Posterior vena cava (tissue), 2 donors: ENCODE measurements around the gene HSD17B10. TPM values are rescaled to one million over a fixed set of nuclear protein-coding genes. Genes with fewer than 3 reads are reported as not detected.
A peak's percentile ranks its signal among the peaks of the same experiment; 100 is the strongest.
"Not testable (repeated sequence)": the region's sequence is repeated elsewhere in the genome, so short reads cannot be mapped to it uniquely, and the experiment has no call there.

ENCODE experiments used
- DNase-seq: peaks from one replicate; pipeline ENCODE4 v3.0.0-alpha.2; 2020; ENCODE audit warnings: low spot score
- intact Hi-C, 2 donors: fragments of 100-400 bp; cut with DNase I; formaldehyde crosslinking; loops; one replicate each; pipeline versions ENCODE4 v1.14.1 to v1.14.2; 2022 to 2023
- long read RNA-seq, 2 donors: library from polyadenylated mRNA; unstranded; transcript quantifications; one replicate each; pipeline ENCODE4 v2.0.0, GENCODE V29; 2020 to 2021
- total RNA-seq, 2 donors: library from RNA; stranded (reverse); fragmentation: NEBNext Ultra II Directional; extraction: Animal tissue kit (Norgen Biotek cat#: 25700); gene quantifications; one replicate each; pipeline ENCODE4 v1.2.1, GENCODE V29; 2021
- donor health status: DM: yes; HTN: yes; CAD: no.
- donor health status: DM: yes; HTN: yes; CAD: no.

The HSD17B10 gene
- total RNA-seq = 10 to 100 TPM; 67.7 to 72.7 TPM
- long read RNA-seq, donor 1, transcript HSD17B10-201 (6 exons, 960 nt) = major isoform, 5 of 8 reads
- long read RNA-seq, donor 1, partial matches to known transcripts = 3 of 8 reads
- long read RNA-seq, donor 1, other reads (novel, unspliced or antisense) = 0 of 8 reads
- long read RNA-seq, donor 2, transcript HSD17B10-201 (6 exons, 960 nt) = major isoform, 26 of 31 reads
- long read RNA-seq, donor 2, partial matches to known transcripts = 4 of 31 reads
- long read RNA-seq, donor 2, other reads (novel, unspliced or antisense) = 0 of 31 reads

DNA sequence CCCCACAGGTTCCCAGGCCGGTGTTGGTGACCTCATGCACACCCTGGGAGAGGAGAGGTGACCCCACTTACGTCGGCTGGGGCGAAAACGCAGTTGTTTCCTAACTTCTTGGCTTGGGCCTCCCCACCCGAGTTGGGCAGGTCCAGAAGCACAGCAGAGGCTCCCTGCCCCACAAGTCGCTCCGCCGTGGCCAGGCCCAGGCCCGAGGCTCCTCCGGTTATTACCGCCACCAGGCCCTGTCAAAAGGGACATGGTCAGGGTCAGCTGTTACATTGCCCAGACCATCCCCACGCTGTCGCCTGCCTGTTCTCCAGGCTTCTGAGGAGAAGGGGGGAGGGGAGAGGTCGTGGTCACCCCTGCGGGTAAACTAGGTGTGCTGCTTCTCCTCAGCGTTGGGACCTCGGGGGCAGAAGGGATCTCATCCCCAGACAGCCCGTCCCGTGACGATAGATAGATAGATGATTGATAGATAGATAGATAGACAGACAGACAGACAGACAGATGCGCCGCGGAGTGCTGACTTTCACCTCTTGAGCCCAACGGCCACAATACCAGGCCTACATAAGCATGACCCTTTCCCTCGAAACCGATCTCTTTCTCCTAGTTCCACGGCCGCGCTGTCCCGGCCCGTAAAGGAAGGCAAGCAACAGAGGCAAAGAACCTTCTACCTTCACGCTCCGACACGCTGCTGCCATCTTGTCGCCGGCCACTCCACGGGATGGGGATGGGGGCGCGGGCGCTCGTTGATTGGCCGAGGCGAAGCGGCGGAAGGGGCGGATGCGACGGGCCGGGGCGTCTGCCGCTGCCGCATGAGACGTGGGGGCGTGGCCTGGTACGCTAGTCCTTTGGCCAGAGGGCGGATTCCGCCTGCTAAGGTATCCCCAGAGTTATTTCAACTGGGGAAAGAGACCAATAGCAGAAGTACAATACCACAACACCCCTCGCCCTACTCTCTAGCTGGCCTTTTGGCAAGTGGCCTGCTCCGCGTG, at the start of gene HSD17B10:
TSS of gene HSD17B10 (minus strand) at position 720 of the 989 bp plus-strand sequence. CDS start at position 695, 25 bp downstream.
- intact Hi-C loops = loop anchor here in 1 of 2 donors (10.0 kb wide), 1 partner anchor 119 kb away; no protein-coding TSS in a partner anchor
- DNase-seq = peak; percentile 97

DNA sequence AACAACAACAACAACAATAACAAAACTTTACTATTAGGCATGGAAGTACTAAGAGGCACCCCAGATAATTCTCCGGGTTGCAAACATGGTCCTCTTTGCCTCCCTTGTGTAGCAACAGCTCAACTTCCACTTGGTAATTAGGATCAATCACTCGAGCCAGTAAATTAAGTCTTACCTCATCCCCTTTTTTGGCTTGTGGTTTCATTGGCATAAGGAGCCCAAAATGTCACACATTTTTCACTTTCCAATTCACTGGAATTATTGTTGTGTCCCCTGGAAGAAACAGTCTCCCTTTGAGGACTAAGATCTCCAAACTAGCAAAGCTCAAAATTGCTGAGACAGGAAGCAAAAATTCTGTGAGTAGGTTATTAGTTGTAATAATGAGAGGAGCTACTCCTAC, 49.2 kb upstream of the HSD17B10 start:
- intact Hi-C loops = loop anchor here in 1 of 2 donors (10.0 kb wide), 1 partner anchor 169 kb away; no protein-coding TSS in a partner anchor
- DNase-seq = no peak

DNA sequence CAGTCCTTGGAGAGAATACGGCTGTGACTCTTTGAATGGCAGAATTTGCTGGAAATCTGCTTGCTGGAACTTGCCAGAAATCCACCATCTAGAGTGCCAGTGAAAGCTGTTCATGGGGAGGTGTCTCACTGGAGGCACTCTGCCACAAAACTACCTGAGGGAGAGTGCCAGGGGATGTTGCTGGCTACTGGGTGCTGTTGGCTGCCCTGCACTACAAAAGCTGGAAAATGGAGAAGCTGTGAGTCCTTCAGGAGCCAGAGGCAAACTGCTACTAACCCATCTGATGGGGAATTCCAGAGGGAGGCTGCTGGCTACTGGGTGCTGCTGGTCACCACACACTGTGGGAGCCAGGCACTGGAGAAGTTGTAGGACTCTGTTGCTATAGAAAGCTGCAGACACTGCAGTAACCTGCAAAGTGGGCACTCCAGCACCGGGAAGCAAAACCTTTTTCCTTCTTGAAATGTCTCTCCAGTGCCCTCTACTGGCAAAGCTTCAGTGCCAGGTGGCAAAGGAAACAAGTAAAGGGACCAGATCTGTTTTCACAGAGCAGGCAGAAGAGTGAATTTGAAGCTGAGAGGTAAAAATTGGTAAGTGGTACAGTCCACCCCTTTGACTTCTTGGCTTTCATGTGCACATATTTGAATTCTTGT, 47.8 kb upstream of the HSD17B10 start:
- DNase-seq = no peak
- intact Hi-C loops = loop anchor here in 1 of 2 donors (10.0 kb wide), 1 partner anchor 167 kb away; no protein-coding TSS in a partner anchor

DNA sequence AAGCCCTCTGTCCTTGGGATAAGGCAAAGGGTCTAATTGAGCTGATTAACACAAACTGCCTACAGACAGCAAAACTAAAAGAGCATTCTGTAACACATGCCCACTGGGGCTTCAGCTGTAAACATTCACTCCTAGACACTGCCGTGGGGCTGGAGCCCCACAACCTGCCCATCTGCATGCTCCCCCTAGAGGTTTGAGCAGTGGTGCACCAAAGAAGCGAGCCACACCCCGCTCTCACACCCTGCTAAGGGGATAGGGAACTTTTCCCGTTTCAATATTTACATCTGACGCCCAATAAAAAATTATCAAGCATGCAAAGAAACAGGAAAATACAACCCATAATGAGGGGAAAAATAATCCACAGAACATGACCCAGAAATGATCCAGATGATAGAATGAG, 46.9 kb upstream of the HSD17B10 start:
- DNase-seq = no peak
- intact Hi-C loops = loop anchor here in 1 of 2 donors (10.0 kb wide), 1 partner anchor 166 kb away; no protein-coding TSS in a partner anchor

DNA sequence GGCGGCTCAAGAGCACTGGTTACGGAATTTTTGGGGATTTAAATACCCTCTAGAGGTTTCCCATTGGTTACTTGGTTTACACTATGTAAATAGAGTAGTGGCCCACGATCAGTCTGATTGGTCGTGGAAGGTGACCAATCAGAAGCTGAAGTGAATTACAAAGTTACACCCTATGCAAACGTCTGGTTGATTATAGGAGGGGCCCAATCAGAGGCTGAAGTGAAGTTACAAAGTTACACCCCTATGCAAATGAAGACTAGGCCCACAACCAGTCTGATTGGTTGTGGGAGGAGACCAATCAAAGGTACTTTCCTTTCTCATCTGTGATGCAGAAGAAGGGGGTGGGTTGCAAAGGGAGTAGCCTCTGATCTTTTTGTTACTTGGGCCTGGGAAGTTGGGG, 45.1 kb upstream of the HSD17B10 start:
- intact Hi-C loops = no loop called here
- DNase-seq = no peak

DNA sequence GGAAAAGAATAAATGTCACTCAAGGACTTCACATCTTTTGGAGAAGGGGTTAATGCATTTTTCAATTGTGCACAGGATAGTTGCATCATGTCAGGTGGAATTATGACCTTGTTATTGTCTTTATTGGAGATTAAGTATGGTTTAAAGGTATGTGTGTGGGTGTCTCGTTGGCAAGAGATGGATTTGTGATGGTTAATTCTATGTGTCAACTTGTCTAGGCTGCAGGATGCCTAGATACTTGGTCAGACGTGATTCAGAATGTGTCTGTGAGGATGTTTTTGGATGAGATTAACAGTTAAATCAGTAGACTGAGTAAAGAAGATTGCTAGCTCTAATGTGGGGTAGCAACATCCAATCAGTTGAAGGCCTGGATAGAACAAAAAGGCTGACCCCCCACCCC, 42.2 kb upstream of the HSD17B10 start:
- intact Hi-C loops = no loop called here

DNA sequence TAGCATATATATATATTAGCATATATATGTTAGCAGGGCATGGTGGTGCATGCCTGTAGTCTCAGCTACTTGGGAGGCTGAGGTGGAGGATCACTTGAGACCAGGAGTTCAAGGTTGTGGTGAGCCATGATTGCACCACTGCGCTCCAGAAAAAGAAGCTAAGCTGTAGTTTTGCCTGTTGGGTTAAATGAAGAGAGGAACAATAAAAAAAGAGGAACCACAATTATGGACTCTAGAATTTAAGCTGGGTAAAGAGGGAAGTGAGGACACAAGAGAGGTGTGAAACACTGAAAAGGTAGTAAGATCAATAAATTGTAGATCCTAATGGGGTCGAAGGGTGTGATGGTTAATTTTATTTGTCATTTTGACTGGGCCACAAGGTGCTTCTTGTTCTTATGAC, 40.5 kb upstream of the HSD17B10 start:
- intact Hi-C loops = no loop called here
- DNase-seq = no peak

More for the DNA sequence above, 42.2 kb upstream of the HSD17B10 start:
- no peak for DNase-seq

DNA sequence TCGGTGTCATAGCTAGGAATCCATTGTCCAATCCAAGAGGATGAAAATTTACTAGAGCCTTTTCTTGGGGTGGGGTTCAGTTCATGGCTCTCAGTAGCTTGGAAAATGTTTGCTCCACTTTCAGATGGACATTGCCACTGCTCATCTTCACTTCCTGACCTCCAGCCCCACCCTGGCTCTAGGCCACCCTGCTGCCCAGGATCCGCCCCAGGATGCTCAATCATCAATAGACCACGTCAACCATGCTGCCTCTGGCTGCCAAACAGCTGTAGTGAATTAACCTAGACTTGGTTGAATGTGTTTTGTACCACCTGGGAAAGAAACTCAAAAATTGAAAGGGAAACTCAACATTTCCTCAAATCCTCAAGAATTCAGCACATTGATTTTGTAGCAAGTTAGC, 37.2 kb upstream of the HSD17B10 start:
- no peak for DNase-seq
- intact Hi-C loops = no loop called here

DNA sequence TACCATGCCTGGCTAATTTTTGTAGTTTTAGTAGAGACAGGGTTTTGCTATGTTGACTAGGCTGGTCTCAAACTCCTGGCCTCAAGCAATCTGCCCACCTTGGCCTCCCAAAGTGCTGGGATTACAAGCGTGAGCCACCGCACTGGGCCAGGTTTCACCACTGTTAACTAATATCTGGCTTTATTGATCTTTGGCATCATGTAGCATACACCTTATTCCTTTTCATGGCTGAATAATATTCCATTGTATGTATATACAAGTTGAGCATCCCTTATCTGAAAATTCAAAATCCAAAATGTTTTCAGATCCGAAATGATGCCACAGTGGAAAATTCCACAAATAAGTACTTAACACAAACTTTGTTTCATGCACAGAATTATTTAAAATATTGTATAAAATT, 34.5 kb upstream of the HSD17B10 start:
- intact Hi-C loops, DNase-seq: not testable (repeated sequence)

DNA sequence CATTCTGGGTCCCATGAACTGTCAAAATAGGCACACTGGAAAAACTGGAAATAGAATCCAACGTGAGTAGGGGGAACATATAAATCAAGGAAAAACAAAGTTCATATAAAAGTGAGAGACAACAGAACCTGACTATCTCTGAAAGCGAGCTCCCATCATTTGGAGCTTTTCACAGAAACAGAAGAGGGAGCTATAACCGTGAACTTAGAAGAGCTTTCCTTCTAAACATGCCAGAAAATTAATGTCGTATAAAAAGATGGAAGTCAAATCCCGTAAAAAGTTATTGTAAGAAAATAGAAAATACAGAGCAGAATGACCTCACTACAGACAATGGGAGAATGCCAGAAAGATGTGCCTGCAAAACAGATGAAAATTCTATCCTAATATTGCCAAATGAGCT, 23.9 kb upstream of the HSD17B10 start:
- intact Hi-C loops = no loop called here
- no peak for DNase-seq

DNA sequence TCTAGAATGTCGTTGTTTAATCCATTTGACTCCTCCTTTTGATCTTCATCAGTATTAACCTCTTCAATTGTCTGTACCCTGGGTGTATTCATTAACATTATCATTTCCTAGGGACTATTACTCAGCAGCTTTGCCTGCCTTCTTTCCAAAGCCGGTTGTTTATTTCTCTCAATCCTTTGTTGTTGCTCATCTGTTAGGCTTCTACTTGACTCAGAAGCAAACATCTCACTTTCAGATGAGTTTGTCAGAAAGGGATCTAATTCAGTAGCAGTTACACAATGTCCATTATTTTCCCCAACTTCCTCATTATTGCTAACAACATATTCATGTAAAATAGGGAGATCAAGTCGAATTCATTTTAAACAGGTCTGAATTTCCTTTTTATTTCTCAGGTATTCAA, 22.1 kb upstream of the HSD17B10 start:
- no peak for DNase-seq
- intact Hi-C loops = no loop called here

DNA sequence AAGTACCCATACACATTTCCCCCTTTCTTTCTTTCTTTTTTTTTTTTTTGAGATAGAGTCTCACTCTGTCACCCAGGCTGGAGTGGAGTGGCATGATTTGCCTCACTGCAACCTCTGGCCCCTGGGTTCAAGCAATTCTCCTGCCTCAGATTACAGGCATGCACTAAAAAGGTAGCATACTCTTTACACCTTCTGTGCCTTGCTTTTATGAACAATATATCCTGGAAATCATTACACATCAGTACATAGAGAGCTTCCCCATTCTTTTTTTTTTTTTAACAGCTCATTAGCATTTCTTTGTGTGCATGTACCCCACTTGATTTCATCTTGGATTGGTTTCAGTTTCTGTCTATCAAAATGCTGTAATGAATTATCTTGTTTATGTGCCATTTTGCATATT, 18.6 kb upstream of the HSD17B10 start:
- no peak for DNase-seq
- intact Hi-C loops = no loop called here

DNA sequence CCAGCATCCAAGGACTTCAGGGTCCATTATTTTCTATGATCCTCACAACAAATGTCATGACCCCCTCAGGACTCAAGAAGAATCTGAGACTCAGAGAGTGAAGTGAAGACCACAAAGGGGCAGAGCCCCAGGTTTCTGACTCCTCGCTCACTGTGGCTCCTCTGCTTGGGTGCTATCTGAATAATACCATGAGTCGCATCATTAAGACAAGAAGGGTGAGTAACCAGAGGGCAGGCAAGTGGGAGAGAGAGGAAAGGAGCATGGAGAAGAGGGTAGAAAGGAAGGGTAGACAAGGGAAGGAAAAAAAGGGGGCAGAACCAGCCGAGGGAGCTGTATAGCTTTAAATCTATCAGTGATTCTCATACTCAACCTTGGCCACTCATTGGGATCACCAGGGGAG, 15.5 kb upstream of the HSD17B10 start:
- DNase-seq = no peak
- intact Hi-C loops = no loop called here

DNA sequence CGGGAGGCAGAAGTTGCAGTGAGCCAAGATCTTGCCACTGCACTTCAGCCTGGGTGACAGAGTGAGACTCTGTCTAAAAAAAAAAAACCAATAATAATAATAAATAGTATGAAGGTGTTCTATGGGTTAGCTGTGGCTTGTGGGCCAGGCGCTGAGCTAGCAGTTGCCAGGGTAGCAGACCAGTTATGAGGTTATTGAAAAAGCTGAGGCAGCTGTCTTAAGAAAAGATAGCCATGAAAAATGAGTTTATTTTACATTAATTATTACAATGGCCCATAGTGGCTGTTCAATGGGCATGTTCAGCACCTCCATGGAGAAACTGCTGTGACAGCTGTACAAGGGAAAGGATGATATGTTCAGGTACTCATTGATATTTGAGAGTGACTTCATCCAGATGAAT, 13.3 kb upstream of the HSD17B10 start:
- intact Hi-C loops = no loop called here
- DNase-seq = no peak

DNA sequence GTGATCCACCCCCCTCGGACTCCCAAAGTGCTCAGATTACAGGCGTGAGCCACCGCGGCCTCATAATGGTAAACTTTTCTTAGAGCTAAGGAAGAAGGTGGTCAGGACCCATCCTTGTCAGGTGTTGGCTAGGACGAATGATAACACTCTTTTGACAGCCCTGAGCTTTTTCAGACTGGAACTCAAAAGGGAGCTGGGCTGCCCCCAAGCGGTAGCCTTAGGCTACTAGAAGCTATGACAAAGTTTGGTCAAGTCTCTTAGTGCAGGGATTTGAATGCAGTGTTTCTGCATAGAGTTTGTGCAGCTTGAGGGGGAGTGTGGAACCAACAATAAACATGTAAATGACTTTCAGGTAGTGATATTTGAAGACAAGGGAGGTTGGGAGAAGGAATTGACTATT, 11.8 kb upstream of the HSD17B10 start:
- no peak for DNase-seq
- intact Hi-C loops = no loop called here

DNA sequence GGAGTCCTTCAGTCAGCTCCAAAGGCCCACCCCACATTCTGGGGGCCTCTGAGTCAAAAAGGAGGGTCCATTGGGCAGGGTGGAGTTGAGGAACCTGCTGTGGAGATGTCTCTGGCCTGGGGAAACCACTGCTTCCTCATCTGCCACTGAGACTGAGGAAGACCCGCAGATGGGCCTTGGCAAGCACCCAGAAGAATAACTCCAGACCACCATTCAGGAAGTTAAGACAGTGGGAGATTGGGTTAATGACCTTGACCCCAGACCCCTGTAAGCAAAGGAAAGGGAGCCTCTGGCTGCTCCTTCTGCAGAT, 8.1 kb upstream of the HSD17B10 start:
- no peak for DNase-seq
- intact Hi-C loops = no loop called here

DNA sequence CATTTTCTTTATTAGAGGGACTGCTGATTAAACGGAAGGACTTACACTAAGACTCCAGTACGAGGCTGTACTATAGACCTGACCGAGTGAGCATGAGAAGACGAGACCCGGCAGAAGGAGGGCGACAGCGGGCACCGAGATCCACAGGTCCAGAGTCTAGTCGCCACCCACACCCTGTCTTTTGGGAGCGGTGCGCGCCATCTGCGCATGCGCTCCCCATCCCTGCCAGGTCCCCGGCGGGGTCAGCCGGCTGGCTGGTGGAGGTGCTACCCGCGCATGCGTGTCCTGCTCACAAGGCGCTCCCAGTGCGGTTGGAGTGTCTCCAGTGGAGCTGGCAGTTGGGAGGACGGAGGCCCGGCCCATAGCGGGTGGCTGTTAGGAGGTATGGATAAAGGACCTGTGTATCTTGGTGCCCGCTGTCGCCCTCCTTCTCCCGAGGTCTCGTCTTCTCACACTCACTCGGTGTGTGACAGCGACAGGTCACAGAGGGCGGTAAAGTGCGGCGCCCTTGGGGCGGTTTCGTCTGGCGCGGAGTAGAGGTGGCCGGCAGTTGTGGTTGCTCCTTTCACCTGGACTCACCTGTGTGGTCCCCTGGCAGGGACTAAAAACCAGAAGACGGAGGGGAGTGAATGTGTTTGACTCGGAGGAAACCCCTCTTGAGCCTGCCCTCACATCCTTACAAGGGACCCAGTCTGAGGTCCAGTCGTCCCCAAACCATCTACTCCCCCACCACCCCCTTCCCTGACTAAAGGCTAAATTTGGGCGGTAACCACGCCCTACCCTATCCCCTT, 7.6 kb upstream of the HSD17B10 start:
- intact Hi-C loops = no loop called here

DNA sequence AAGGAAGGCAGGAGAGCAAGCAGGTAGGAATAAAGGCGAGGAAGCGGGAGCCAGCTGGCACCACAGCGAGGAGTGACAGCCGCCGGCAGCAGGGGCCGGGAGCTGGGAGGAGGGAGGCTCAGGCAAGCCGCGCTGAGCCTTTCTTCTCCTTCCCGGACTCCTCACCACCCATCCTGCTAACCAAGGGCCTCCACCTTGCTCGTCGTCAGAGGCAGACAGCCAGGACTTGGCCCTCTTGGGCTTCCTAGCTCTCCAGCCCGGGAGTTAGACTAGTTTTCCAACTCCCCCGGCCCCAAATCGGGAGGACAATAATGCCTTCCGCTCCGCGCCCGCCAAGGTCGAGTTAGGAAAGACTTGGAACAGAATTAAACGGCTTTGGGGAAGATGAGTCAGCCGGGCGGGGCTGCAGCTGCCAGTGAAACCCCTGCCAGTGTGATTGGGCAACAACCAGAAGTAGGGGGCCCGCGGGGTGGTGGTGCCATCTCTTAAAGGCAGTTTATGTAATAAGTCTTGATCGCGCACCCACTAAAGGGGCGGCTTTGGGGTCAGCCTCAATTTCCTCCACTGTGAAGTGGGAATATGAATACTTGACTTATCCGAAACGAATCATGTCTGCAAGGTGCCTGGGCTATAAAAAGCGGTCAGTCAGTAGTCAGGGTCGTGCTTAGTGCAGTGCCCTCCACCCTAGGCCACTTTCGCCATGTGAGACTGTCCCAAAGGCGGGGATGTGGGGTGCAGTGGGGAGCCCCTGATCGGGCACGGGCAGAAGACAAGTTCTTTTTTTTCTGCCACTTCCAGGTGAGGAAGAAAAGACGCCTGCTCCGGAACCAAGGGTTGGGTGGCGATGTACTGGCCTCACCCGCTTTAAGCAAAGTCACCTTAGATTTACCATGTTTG, 6.7 kb upstream of the HSD17B10 start:
- peak; percentile 93 for DNase-seq
- intact Hi-C loops = no loop called here

More for the DNA sequence above, 7.6 kb upstream of the HSD17B10 start:
- DNase-seq = peak; percentile 87
